HG03095 (cell line): ENCODE measurements around the gene LRWD1.
"Not testable (repeated sequence)": the region's sequence is repeated elsewhere in the genome, so short reads cannot be mapped to it uniquely, and the experiment has no call there.

Experiments
- ATAC-seq: cut with Tn5 transposase; IDR thresholded peaks from one replicate; pipeline ENCODE4 v1.9.1; 2021; ENCODE audit warnings: moderate library complexity; ENCODE audit not compliant: unreplicated experiment

The LRWD1 gene

DNA sequence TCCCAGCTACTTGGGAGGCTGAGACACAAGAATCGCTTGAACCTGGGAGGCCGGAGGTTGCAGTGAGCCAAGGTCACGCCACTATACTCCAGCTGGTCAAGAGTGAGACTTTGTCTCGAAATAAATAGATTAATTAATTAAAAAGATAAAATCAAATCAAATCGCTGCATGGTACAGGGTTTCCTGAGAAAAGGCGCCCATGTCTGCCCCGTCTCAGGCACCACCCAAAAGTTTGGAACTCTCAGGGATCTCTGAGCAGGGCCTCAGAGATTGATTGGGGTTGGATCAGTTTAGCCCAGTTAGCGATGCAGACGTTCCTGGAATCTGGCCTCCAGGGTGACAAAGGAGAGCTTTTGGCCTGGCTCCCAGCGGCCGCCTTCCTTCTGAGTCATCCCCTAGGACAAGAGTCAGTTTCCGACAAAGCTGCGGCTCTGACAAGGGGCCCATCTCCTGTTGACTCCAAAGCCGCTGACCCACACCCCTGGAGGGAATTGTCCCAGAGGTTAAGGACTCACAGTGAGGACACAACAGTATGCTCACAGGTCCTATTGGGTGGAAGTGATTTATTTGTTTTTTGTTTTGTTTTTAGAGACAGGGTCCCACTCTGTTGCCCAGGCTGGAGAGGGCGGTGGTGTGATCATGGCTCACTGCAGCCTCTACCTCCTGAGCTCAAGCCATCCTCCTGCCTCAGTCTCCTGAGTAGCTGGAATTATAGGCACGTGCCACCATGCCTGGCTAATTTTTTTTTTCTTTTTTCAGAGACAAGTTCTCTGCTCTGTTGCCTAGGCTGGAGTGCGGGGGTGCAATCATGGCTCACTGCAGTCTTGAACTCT is 24.6 kb upstream of the LRWD1 start:
- no peak for ATAC-seq

DNA sequence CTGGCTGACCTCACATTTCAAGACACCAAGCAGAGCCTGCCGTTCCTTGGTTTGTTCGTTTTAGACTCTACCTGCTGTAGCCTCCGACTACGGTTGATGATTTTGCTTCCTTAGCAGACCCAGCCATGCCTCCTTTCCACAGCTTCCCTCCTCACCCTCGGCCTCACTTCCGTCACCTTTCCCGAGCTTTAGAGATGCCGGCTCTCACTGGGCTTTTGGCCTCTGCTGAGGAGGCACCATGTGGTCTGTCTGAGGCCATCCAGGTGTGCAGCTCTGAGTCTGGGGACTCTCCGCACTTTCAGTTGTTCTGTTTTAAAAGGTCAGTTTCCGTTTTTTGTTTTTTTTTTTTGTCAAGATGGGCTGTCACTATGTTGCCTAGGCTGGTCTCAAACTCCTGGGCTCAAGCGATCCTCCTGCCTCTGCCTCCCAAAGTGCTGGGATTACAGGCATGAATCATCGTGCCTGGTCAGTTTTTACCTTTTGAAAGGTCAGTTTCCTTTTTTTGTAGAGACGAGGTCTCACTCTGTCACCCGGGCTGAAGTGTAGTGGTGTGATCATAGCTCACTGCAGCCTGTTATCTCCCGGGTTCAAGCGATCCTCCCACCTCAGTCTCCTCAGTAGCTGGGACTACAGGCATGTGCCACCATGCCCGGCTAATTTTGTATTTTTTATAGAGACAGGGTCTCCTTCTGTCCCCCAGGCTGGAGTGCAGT is 19.7 kb upstream of the LRWD1 start:
- ATAC-seq, result peak; percentile 48

DNA sequence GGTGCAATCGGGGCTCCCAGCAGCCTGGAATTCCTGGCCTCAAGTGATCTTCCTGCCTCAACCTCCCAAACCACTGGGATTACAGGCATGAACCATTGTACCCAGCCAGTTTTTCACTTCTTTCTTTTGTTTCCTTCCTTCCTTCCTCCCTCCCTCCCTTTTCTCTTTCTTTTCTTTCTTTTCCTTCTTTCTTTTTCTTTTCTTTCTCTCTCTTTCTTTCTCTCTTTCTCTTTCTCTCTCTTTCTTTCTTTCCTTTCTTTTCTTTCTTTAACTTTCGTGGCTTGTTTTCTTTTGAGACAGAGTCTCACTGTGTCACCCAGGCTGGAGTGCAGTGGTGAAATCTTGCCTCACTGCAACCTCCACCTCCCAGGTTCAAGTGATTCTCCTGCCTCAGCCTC is 19.1 kb upstream of the LRWD1 start:
- ATAC-seq, result no peak

DNA sequence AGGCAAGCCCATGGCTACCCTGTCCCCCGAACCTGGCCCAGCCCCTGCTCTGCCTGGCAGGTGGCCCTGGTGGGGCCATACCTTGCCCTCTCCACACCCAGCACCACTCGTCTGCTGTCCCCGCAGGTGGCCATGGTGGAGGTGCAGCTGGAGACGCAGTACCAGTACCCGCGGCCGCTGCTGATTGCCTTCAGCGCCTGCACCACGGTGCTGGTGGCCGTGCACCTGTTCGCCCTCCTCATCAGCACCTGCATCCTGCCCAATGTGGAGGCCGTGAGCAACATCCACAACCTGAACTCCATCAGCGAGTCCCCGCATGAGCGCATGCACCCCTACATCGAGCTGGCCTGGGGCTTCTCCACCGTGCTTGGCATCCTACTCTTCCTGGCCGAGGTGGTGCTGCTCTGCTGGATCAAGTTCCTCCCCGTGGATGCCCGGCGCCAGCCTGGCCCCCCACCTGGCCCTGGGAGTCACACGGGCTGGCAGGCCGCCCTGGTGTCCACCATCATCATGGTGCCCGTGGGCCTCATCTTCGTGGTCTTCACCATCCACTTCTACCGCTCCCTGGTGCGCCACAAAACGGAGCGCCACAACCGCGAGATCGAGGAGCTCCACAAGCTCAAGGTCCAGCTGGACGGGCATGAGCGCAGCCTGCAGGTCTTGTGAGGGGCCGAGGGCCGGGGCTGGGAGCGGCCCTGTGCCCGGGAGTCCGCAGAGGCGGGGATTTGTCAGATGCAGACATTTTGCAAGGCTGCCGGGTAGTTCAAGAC is 18.2 kb upstream of the LRWD1 start:
- ATAC-seq, result no peak

DNA sequence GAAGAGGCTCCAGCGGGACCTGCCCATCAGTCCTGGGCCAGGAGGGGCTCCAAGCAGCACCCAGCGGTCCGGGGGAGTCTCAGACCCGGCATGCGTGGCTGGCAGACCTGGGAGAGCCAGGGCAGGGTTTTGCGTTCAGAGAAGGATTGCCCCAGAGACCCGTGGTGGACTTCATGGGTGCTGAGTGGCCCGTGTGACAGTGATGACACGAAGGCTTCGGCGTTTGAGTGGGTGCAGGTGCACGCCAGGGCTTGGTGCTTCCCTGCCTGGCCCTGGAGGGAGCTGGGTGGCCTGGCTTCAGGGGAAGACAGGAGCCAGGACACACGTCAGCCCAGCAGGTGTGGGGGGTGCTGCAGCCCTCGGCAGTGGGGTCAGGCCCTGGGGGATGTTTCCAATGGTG is 17.5 kb upstream of the LRWD1 start:
- ATAC-seq, result no peak

DNA sequence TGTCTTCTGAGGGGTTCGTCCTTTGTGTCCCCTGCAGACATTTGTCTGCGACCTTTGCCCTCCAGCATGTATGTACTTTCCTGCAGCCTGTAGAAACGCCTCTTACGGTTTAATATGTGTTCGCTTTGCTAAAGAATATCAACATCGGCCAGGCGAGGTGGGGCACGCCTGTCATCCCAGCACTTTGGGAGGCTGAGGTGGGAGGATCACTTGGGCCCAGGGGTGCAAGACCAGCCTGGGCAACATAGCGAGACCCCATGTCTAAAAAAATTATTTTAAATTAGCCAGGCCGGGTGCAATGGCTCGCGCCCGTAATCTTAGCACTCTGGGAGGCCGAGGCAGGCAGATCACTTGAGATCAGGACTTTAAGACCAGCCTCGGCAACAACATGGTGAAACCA is 15.6 kb upstream of the LRWD1 start:
- no peak for ATAC-seq

DNA sequence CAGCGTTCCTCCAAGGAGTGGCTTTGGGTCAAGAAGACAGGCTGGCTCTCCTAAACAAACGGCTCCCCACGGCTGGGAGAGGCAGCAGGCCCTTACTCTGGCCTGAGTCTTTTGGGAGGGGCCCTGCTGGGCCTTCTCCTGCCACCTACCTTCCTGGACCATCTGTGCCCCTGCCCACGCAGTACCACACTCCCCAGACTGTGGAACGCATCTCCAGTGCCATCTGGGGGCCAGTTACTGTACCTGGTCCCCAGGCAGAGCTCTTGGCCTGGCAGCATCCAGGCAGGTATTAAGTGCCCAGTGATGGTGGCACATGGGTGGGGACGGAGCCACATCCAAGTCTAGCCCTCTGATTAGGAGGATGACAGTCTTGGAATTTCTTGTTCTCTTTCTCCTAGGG is 14.5 kb upstream of the LRWD1 start:
- no peak for ATAC-seq

DNA sequence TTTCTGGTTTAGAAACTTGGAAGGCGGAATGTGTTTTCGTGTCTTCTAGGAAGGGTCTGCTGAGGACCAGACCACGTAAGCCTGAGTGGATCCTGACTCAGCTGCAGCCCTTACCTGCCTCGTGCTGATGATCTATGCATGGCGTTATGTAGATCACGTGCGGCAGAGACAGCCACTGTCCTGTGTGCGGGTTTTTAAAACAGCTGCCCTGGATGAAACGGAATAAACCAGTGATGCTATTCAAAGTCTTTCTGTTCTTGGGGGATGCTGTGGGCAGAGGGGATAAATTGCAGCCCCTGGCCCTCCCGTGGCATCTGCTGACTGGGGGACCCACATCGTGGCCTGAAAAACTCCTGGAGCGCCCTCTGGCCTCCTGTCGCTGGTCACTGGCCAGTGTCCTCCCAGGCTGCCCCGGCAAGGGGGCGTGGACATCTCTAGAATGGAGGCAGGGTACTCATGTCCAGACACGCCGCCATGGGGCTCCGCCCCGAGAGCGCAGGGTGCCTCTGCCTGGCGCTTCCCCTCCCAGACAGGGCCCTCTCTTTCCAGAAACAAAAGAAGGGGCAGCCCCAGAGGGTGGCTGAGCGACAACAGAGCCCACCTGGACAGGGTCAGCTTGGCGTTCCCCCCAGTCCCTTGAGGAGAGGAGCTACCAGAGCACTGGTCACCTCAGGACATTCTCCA is 13.3 kb upstream of the LRWD1 start:
- no peak for ATAC-seq

DNA sequence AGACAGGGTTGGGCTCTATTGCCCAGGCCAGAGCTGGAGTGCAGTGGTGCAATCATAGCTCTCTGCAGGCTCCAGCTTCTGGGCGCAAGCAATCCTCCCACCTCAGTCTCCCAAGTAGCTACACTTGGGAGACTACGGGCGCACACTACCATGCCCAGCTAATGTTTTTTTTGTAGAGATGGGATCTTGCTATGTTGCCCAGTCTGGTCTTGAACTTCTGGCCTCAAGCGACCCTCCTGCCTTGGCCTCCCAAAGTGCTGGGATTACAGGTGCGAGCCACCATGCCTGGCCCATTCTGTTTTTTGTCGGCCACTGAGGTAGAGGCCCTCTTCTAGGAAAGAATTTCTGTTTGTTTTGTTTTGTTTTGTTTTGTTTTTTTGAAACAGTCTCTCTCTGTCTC is 12.3 kb upstream of the LRWD1 start:
- no peak for ATAC-seq

DNA sequence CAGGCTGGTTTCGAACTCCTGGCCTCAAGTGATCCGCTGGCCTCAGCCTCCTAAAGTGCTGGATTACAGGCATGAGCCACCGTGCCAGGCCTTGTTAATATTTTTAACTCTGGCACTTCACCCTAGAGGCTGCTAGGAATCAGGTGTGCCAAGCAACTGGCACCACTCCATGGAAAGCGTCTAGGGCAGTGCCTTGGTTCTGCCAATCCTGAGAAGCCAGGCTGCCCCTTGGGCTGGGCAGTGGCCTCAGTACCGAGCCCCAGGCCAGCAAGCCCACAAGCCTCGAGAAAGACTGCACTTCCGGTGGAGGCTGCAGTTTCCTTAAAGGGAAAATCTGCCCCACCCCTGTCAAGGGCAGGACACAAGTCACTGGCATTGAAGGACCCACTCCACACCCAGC is 11.5 kb upstream of the LRWD1 start:
- no peak for ATAC-seq

DNA sequence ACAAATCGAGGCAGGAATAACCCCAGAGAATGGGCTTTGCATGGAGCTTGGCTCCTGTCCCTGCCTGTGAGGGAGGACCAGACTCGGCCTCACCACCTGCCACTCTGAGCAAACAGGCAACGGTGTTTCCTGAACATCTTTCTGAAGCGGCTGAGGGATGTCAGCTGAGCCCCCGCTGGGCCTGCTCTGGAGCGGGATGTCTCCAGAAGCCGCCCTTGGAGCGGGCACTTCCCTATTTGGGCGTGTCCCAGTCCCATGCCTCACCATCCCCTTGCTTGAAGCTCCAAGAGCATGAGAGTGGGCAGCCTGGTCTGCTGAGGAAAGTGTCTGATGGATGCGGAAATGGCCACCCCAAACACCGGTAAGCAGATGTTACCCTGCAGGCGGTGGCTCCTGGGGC is 10.3 kb upstream of the LRWD1 start:
- ATAC-seq, result no peak

DNA sequence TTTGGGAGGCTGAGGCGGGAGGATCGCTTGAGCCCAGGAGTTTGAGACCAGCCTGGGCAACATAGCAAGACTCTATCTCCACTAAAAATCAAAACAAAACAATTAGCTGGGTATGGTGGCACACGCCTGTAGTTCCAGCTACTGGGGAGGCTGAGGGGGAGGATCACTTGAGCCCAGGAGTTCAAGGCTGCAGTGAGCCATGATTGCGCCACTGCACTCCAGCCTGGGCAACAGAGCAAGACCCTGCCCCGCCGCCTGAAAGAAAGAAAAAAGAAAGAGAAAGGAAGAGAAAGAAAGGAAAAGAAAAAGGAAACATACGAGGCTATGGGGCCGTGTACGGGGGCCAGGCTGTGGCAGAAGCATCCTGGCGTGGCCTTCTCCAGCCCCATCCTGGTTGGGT is 9.9 kb upstream of the LRWD1 start:
- ATAC-seq, result not testable (repeated sequence)

DNA sequence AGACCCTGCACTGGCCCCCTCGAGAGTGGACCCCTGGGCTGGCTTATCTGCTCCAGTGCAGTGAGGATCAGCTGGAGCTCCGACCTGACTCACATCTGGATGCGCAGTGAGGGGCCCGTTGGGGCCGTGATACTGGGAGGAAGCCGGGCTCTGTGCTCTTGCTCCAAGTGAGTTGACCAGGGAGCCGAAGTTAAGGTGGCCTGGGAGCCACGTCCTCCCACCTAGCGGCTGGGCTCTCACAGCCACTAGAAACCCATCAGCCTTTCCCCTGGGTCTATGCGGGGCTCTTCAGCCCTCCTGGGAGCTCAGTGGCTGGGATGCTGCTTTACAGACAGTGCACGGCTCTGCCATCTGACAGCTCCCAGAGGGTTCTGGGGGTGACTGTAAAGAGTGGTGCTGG is 9.2 kb upstream of the LRWD1 start:
- ATAC-seq, result no peak

DNA sequence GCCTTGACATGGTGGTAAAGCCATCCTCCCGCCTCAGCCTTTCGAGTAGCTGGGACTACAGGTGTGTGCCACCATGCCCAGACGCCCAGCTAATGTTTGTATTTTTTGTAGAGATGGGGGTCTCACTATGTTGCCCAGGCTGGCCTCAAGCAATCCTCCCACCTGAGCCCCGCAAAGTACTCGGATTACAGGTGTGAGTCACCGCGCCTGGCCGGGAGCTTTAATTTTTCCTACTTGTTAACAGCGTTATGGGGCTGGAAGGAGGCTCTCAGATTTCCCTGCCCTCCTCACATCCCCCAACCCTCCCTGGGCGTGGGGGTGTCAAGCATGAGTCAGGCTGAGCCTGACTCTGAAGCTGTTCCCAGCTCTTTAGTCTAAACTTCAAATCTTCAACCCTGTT is 8.5 kb upstream of the LRWD1 start:
- ATAC-seq, result no peak

DNA sequence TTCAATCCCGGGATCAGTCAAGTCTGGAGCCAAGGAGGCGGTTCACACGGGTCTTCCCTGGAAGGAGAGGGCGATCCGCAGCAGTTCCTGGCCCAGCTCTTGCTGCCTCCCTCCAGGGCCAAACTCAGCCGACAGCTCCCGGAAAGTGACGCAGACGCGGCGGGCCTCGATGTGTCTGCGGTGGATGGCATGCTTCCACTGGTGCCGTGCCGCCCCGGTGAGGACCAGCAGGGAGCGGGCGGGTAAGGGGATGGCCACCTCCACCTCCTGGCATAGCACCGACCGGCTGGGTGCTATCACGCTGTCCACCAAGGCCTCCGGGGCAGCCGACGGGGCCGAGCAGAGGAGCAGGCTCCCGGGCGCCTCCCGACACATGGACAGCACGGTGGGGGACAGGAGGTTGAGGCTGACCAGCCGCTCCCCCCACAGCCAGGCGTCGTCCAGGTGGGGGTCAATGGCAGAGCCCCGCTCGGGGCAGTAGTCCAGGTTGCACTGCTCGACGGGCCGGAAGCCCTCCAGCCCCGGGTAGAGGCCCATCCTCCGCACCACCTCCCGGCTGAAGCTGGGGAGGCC is 7.3 kb upstream of the LRWD1 start:
- ATAC-seq, result no peak

DNA sequence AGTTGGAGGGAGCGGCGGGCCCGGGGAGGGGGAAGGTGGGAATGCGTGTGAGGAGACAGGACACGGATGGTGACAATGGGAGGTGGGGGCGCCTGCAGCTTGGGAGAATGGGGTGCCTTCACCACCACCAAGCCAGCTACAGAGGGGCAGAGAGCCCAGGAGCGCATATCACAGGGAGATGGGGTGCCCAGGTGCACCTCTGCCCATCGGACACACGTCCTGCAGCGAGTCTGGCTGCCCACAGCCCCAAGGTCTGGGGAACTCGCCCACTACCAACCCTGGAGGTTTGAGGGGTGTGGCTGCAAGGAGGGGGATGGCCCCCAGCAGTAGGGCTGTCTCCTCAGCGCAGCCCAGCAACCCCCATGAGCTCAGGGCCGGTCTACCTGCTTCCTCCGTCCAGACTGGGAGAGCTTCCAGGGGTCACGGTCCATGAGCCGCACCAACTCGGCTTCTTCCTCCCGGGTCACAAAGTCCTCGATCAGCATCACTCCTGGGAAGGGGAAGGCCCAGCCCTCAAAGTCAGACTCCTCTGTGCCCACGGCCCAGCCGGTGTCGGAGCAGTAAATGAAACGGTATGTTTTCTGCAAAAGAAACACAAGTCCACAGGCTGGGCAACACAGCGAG is 5.5 kb upstream of the LRWD1 start:
- no peak for ATAC-seq

DNA sequence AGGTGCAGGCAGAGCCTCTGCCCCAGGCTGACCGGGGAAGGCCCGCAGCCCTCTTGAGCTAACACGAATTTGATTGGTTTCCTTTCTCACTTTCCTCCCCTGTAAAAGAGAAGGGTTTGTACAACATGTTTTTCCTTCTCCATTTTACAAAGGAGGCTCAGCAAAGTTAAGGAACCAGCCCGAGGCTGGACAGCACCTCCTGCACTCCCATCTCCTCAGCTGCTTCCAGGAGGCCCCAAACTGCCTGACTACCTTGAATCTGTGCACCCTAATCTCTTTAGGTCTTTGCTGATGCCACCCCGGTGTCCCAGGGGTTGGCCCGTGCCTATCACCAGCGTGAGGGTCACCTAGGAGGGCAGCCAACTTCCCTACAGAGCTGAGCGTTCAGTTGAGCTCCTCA is 4.3 kb upstream of the LRWD1 start:
- ATAC-seq, result no peak

DNA sequence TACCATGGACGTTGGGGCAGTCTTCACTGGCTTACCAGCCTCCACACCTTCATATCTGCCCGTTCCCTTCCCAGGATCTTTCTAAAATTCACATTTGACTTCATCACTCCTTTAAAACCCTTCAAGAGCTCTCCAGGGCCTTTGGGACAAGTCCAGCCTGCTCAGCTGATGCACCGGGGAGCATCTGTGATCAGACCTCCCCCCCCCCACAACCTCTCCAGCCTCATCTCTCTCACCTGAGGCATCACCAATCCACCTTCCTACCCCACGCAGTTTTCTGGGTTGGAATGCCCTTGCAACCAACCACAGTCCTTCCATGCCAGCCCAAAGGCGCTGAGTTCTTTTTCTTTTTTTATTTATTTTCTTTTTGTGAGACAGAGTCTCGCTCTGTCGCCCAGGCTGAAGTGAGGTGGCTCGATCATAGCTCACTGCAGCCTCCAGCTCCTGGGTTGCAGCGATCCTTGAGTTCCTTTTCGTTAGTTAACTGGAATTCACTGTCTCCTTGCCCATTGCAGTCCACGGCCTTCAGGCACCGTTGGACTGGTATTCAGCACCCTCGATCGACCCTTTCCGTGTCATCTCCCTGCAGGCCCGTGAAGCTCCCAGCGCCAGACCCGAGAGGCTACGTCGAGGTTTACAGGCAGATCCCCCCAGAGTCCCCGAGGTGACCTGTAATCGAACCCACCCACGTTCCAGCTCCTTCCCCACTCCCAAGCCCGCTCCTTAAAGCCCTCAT is 775 bp upstream of the LRWD1 start:
- no peak for ATAC-seq

DNA sequence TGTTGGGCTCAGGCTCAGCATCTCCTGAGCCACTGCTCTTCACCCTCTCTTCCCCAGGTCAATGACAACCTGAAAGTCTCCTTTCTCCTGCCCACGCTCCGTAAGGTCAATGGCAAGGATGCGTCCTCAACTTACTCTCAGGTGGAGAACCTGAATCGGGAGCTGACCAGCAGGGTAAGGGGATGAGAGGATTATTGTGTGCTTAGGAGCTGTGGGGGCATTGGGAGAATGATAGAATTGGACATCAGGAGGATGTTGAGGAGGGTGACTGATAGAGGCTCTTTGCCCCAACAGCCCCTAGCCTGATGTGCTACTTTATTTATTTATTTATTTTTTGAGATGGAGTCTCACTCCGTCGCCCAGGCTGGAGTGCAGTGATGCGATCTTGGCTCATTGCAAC is 1.3 kb downstream of the LRWD1 start:
- ATAC-seq, result no peak
